H1 (cell line): ENCODE data around the gene ZNF28. TPM values are rescaled to one million over a fixed set of nuclear protein-coding genes. Genes with fewer than 3 reads are reported as not detected.

Experiments used
- CTCF ChIA-PET: fragments of 300-600 bp; sonication (Branson Sonifier 250); formaldehyde crosslinking; loops from one replicate; lab custom pipeline; 2021; ENCODE audit not compliant: partially characterized antibody; lab: Charles Lee
- POLR2A ChIA-PET: fragments of 300-600 bp; sonication (Branson Sonifier 250); formaldehyde crosslinking; loops from one replicate; lab custom pipeline; 2021; ENCODE audit warnings: inconsistent platforms; ENCODE audit not compliant: partially characterized antibody; lab: Charles Lee
- DNase-seq, 2 experiments: peaks; one replicate each; pipeline versions ENCODE4 v3.0.0 to v3.0.0-alpha.2; 2010 to 2022; ENCODE audit warnings: low spot score in 2 of 2, low read depth in 1 of 2, mixed read lengths in 1 of 2
- FAIRE-seq: peaks from 2 replicates; lab custom pipeline; 2011; peaks lifted over from hg19 to GRCh38; lab: Jason Lieb, UNC
- H2AFZ ChIP-seq: 2 replicates; pipeline ENCODE4 v1.8.1; 2012; ENCODE audit warnings: low read length, inconsistent platforms
- H2AK5ac ChIP-seq: 2 replicates; pipeline ENCODE4 v1.6.1; 2013; ENCODE audit warnings: low read depth, low read length
- H2BK120ac ChIP-seq: replicated peaks from 2 replicates; pipeline ENCODE3; 2013; ENCODE audit warnings: low read depth, low read length, inconsistent platforms
- H2BK12ac ChIP-seq: 2 replicates; pipeline ENCODE4 v1.6.1; 2013; ENCODE audit warnings: low read depth, low read length
- H2BK15ac ChIP-seq: 2 replicates; pipeline ENCODE4 v1.6.1; 2013; ENCODE audit warnings: low read length
- H2BK20ac ChIP-seq: 2 replicates; pipeline ENCODE4 v1.6.1; 2013; ENCODE audit warnings: low read length
- H2BK5ac ChIP-seq: 2 replicates; pipeline ENCODE4 v1.6.1; 2013; ENCODE audit warnings: low read depth, low read length
- H3K14ac ChIP-seq: 2 replicates; pipeline ENCODE4 v1.6.1; 2013; ENCODE audit warnings: inconsistent platforms; ENCODE audit not compliant: insufficient read length
- H3K18ac ChIP-seq: 2 replicates; pipeline ENCODE4 v1.6.1; 2013; ENCODE audit warnings: low read length; ENCODE audit errors: extremely low read depth
- H3K23ac ChIP-seq: 2 replicates; pipeline ENCODE4 v1.6.1; 2013; ENCODE audit warnings: inconsistent platforms; ENCODE audit not compliant: insufficient read length
- H3K23me2 ChIP-seq: 2 replicates; pipeline ENCODE4 v1.6.1; 2013; ENCODE audit warnings: low read depth, low read length
- H3K27ac ChIP-seq: 2 replicates; pipeline ENCODE4 v1.6.1; 2011; ENCODE audit warnings: low read depth, low read length, inconsistent platforms
- H3K27me3 ChIP-seq, 4 experiments: replicated peaks in 1 of 4; 1 replicate in 1 of 4; 2 replicates in 3 of 4; pipeline versions ENCODE4 v1.6.1 to v1.8.1; 2011 to 2013; ENCODE audit warnings: low read length in 3 of 4, mild to moderate bottlenecking in 3 of 4, inconsistent platforms in 2 of 4, mixed read lengths in 2 of 4, moderate library complexity in 1 of 4; ENCODE audit not compliant: control insufficient read depth in 3 of 4, insufficient read depth in 3 of 4; ENCODE audit errors: extremely low read depth in 1 of 4
- H3K36me3 ChIP-seq, 4 experiments: 2 replicates each; pipeline versions ENCODE4 v1.6.1 to v1.8.1; 2011 to 2013; ENCODE audit warnings: mild to moderate bottlenecking in 4 of 4, low read length in 3 of 4, moderate library complexity in 2 of 4, control low read depth in 1 of 4, inconsistent platforms in 1 of 4; ENCODE audit not compliant: insufficient read depth in 4 of 4, control insufficient read depth in 2 of 4
- H3K4ac ChIP-seq: replicated peaks from 2 replicates; pipeline ENCODE3; 2013; ENCODE audit warnings: low read length, low read depth, mixed read lengths, inconsistent platforms; ENCODE audit not compliant: insufficient read length
- H3K4me1 ChIP-seq, 4 experiments: replicated peaks in 1 of 4; 1 replicate in 1 of 4; 2 replicates in 3 of 4; pipeline versions ENCODE4 v1.6.1 to v1.8.1; 2011 to 2013; ENCODE audit warnings: low read length in 3 of 4, inconsistent platforms in 2 of 4, mixed read lengths in 1 of 4; ENCODE audit not compliant: insufficient read depth in 4 of 4, control insufficient read depth in 3 of 4
- H3K4me2 ChIP-seq, 2 experiments: 2 replicates each; pipeline versions ENCODE4 v1.6.1 to v1.8.1; 2011 to 2013; ENCODE audit warnings: low read depth in 2 of 2, low read length in 2 of 2, control low read depth in 1 of 2, inconsistent platforms in 1 of 2, mild to moderate bottlenecking in 1 of 2; ENCODE audit not compliant: insufficient read depth in 1 of 2
- H3K4me3 ChIP-seq, 4 experiments: fragments of 200-600, 300-600 bp in 1 of 4; sonication (generic), shearing (Covaris generic), sonication (Bioruptor Twin) in 1 of 4; 2 replicates each; pipeline versions ENCODE4 v1.5.1 to v1.8.1; 2011 to 2016; ENCODE audit warnings: low read length in 4 of 4, low read depth in 3 of 4, control low read depth in 2 of 4, inconsistent platforms in 2 of 4, mild to moderate bottlenecking in 2 of 4, mixed read lengths in 1 of 4, moderate library complexity in 1 of 4; ENCODE audit not compliant: insufficient read depth in 2 of 4; ENCODE audit errors: extremely low read depth in 1 of 4
- H3K56ac ChIP-seq: replicated peaks from 2 replicates; pipeline ENCODE3; 2013; ENCODE audit warnings: low read depth, mild to moderate bottlenecking, mixed read lengths, low read length, inconsistent platforms; ENCODE audit not compliant: insufficient read length
- H3K79me1 ChIP-seq: 2 replicates; pipeline ENCODE4 v1.6.1; 2013; ENCODE audit warnings: low read depth, low read length, control low read depth
- H3K79me2 ChIP-seq, 2 experiments: 2 replicates each; pipeline versions ENCODE4 v1.6.1 to v1.8.1; 2012 to 2013; ENCODE audit warnings: low read length in 2 of 2, mild to moderate bottlenecking in 2 of 2, inconsistent platforms in 1 of 2; ENCODE audit not compliant: insufficient read depth in 2 of 2, control insufficient read depth in 1 of 2
- H3K9ac ChIP-seq, 4 experiments: replicated peaks in 1 of 4; 1 replicate in 1 of 4; 2 replicates in 3 of 4; pipeline versions ENCODE4 v1.6.1 to v1.8.1; 2011 to 2013; ENCODE audit warnings: low read depth in 3 of 4, low read length in 3 of 4, control low read depth in 2 of 4, mild to moderate bottlenecking in 2 of 4, moderate library complexity in 2 of 4, inconsistent platforms in 1 of 4; ENCODE audit errors: extremely low read depth in 1 of 4
- H3K9me3 ChIP-seq, 2 experiments: 2 replicates each; pipeline versions ENCODE4 v1.6.1 to v1.8.1; 2012 to 2013; ENCODE audit warnings: mild to moderate bottlenecking in 2 of 2, moderate library complexity in 2 of 2, control low read depth in 1 of 2, inconsistent platforms in 1 of 2, low read depth in 1 of 2, low read length in 1 of 2, mixed read lengths in 1 of 2; ENCODE audit not compliant: insufficient read depth in 2 of 2
- H4K20me1 ChIP-seq, 2 experiments: replicated peaks in 1 of 2; 2 replicates each; pipeline versions ENCODE3 to v1.8.1; 2011 to 2013; ENCODE audit warnings: inconsistent platforms in 2 of 2, low read length in 2 of 2, mild to moderate bottlenecking in 1 of 2; ENCODE audit not compliant: insufficient read depth in 2 of 2, control insufficient read depth in 1 of 2
- H4K5ac ChIP-seq: 2 replicates; pipeline ENCODE4 v1.6.1; 2013; ENCODE audit warnings: low read length, low read depth, mixed read lengths, inconsistent platforms; ENCODE audit not compliant: insufficient read length
- H4K8ac ChIP-seq: 2 replicates; pipeline ENCODE4 v1.8.0; 2013; ENCODE audit warnings: mild to moderate bottlenecking, moderate library complexity, low read length, inconsistent platforms; ENCODE audit not compliant: insufficient read depth; ENCODE audit errors: extremely low read depth
- H4K91ac ChIP-seq: replicated peaks from 2 replicates; pipeline ENCODE3; 2013; ENCODE audit warnings: low read length, mixed read lengths, inconsistent platforms; ENCODE audit not compliant: insufficient read length
- ASH2L ChIP-seq: fragments of 200-600, 300-600 bp; sonication (generic); IDR thresholded peaks from one replicate; pipeline ENCODE4 v1.7.1; 2017; ENCODE audit warnings: low read length
- BCL11A ChIP-seq, 2 experiments: IDR thresholded peaks; one replicate each; pipeline ENCODE4 v1.6.1; 2011; ENCODE audit warnings: low read depth in 2 of 2, low read length in 2 of 2, mild to moderate bottlenecking in 2 of 2
- BRCA1 ChIP-seq: IDR thresholded peaks from 2 replicates; pipeline ENCODE4 v1.6.1; 2012; ENCODE audit warnings: low read depth, low read length, improper control_type of control experiment
- CBX5 ChIP-seq: fragments of 300-800, 300-1000 bp; sonication (generic); IDR thresholded peaks from 2 replicates; pipeline ENCODE4 v1.7.1; 2016; ENCODE audit warnings: antibody characterized with exemption, low read length, low read depth
- CBX8 ChIP-seq: fragments of 300-800, 300-1000 bp; sonication (generic); IDR thresholded peaks from 2 replicates; pipeline ENCODE4 v1.7.1; 2016; ENCODE audit warnings: low read depth, low read length, borderline replicate concordance
- CEBPB ChIP-seq: IDR thresholded peaks from 2 replicates; pipeline ENCODE4 v1.6.1; 2012; ENCODE audit warnings: low read depth, low read length
- CTBP2 ChIP-seq: IDR thresholded peaks from 2 replicates; pipeline ENCODE4 v1.7.0; 2011; ENCODE audit warnings: borderline replicate concordance, mild to moderate bottlenecking, moderate library complexity, mixed read lengths, low read length; ENCODE audit not compliant: insufficient read depth, insufficient read length
- EP300 ChIP-seq, 2 experiments: IDR thresholded peaks; 1 replicate in 1 of 2; 2 replicates in 1 of 2; pipeline ENCODE4 v1.6.1; 2011 to 2012; ENCODE audit warnings: low read depth in 2 of 2, low read length in 2 of 2, mild to moderate bottlenecking in 2 of 2, borderline replicate concordance in 1 of 2, inconsistent platforms in 1 of 2, moderate library complexity in 1 of 2
- FOSL1 ChIP-seq: IDR thresholded peaks from 2 replicates; pipeline ENCODE4 v1.6.1; 2011; ENCODE audit warnings: mild to moderate bottlenecking, low read depth, low read length, moderate library complexity; ENCODE audit not compliant: insufficient read depth
- KDM5A ChIP-seq: fragments of 200-600 bp; IDR thresholded peaks from 2 replicates; pipeline ENCODE4 v1.7.1; 2012; ENCODE audit warnings: mild to moderate bottlenecking, low read length, inconsistent platforms, mixed read lengths
- PHF8 ChIP-seq: fragments of 200-600 bp; sonication (generic); conservative IDR thresholded peaks from 2 replicates; pipeline ENCODE4 v1.7.1; 2012; ENCODE audit warnings: low read depth, mild to moderate bottlenecking, inconsistent platforms, low read length, moderate library complexity
- RAD21 ChIP-seq, 2 experiments: IDR thresholded peaks in 1 of 2; conservative IDR thresholded peaks in 1 of 2; 2 replicates each; pipeline ENCODE4 v1.6.1; 2011; ENCODE audit warnings: low read depth in 2 of 2, low read length in 2 of 2, improper control_type of control experiment in 1 of 2, inconsistent platforms in 1 of 2, mild to moderate bottlenecking in 1 of 2, moderate library complexity in 1 of 2
- SP2 ChIP-seq: IDR thresholded peaks from 2 replicates; pipeline ENCODE4 v1.6.1; 2012; ENCODE audit warnings: mild to moderate bottlenecking, low read length, inconsistent platforms
- YY1 ChIP-seq: IDR thresholded peaks from 2 replicates; pipeline ENCODE4 v1.6.1; 2011; ENCODE audit warnings: low read depth, mild to moderate bottlenecking, low read length
- WGBS, 2 experiments: shearing (Covaris generic) in 1 of 2; methylation state at CpG; one replicate each; pipeline versions ENCODE4 v1.1.6 to v1.1.7; 2013 to 2015; ENCODE audit warnings: low lambda C conversion rate in 2 of 2, mixed read lengths in 2 of 2, inconsistent platforms in 1 of 2, low coverage in 1 of 2, missing lambda C conversion rate in 1 of 2; ENCODE audit not compliant: insufficient replicate concordance in 2 of 2, insufficient coverage in 1 of 2, insufficient read length in 1 of 2; ENCODE audit errors: extremely low coverage in 1 of 2, missing lambda C conversion rate in 1 of 2; 5-methylcytosine and 5-hydroxymethylcytosine counted together
- polyA plus RNA-seq, 7 experiments: library from polyadenylated mRNA; depleted of rRNA in 3 of 7; stranded (reverse) in 5 of 7; unstranded in 2 of 7; fragments of >200 nt in 5 of 7; fragments of 200-250 nt in 2 of 7; gene quantifications; 1 replicate in 5 of 7; 2 replicates in 1 of 7; 4 replicates in 1 of 7; pipeline versions ENCODE4 v1.2.1 to v1.2.3, GENCODE V29; 2011 to 2013; ENCODE audit warnings: missing spikeins in 2 of 7, mixed read lengths in 2 of 7
- total RNA-seq: library from RNA; stranded (reverse); fragmentation: NEBNext Ultra II Directional; extraction: Animal tissue kit (Norgen Biotek cat#: 25700); gene quantifications from 2 replicates; pipeline ENCODE4 v1.2.1, GENCODE V29; 2021

Gene ZNF28
- total and polyA plus RNA-seq, 2 of the 8 experiments (the other 6 are each of a cell fraction or from before 2014, with no cell fraction given), result 7.3 to 23.0 TPM

DNA sequence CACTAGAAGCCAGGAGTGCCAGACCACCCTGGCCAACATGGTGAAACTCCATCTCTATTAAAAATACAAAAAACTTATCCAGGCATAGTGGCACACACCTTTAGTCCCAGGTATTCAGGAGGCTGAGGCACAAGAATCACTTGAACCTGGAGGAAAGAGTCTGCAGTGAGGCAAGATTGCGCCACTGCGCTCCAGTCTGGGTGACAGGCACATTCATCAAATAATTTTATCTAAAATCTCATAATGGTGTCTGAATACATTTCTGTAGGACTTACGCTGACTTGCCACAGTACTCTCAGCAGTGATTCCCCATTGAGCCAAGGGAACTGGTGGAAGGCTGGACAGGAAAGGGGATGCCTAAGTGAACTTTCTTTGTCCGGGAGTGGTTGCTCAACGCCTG lies 4.3 kb upstream of the ZNF28 start:
- no peaks in the 10 kb centered on the region for H4K20me1 ChIP-seq
- TF ChIP-seq KDM5A, result no peak
- TF ChIP-seq CEBPB, result no peak
- TF ChIP-seq BCL11A (IDR thresholded peaks at IDR 0.05; ENCODE audit: low read depth in 2 of 2, low read length in 2 of 2), result no peak
- no peak for TF ChIP-seq SP2
- TF ChIP-seq RAD21 (IDR thresholded peaks at IDR 0.05 in 1 of 2, conservative IDR thresholded peaks at IDR 0.05 in 1 of 2; ENCODE audit: low read depth in 2 of 2, low read length in 2 of 2), result no peak
- TF ChIP-seq BRCA1, result no peak
- no peak for TF ChIP-seq ASH2L
- no peak for TF ChIP-seq CBX5
- no peak for TF ChIP-seq CTBP2
- TF ChIP-seq YY1, result no peak
- no peak for TF ChIP-seq PHF8
- TF ChIP-seq FOSL1, result no peak
- TF ChIP-seq EP300 (IDR thresholded peaks at IDR 0.05; ENCODE audit: borderline replicate concordance in 1 of 2, low read depth in 2 of 2, low read length in 2 of 2), result no peak
- no peak for TF ChIP-seq CBX8

More for the DNA sequence above, 4.3 kb upstream of the ZNF28 start:
- H3K79me2 ChIP-seq, result no peaks in the 10 kb centered on the region
- no peak overlapping the region for H3K4ac ChIP-seq
- H3K14ac ChIP-seq, result no peak overlapping the region
- FAIRE-seq, result no peak
- H3K9ac ChIP-seq, result no peak overlapping the region
- H3K23ac ChIP-seq, result no peak overlapping the region
- WGBS, 2 experiments, result 96% methylated on average over 5 of the region's 5 CpGs; no CpG with 5 or more reads in 1 of the 2 experiments
- no peak overlapping the region for H4K5ac ChIP-seq
- no peak overlapping the region for H2AK5ac ChIP-seq
- no peak overlapping the region for H2BK15ac ChIP-seq
- no peak overlapping the region for H3K4me3 ChIP-seq
- H2BK12ac ChIP-seq, result no peak overlapping the region
- 0 out of 7 replicates have a peak, but pooled peaks cover 0 to 2% (median 0%) of the 10 kb centered on the region in 4 experiments for H3K27me3 ChIP-seq
- no peak overlapping the region for H2BK5ac ChIP-seq
- ChIA-PET CTCF (interaction anchor here (1.0 kb wide), 1 partner anchor 8 kb away, joined by 3 read pairs; no protein-coding TSS in a partner anchor), POLR2A (no interaction called here)
- H3K18ac ChIP-seq, result no peak overlapping the region
- no peak overlapping the region for H3K56ac ChIP-seq
- no peak overlapping the region for H3K27ac ChIP-seq
- H2AFZ ChIP-seq, result no peak overlapping the region
- no peaks in the 10 kb centered on the region for H3K9me3 ChIP-seq
- no peak for DNase-seq
- H3K23me2 ChIP-seq, result peaks cover 2% of the 10 kb centered on the region; the same call in 1 of the 2 replicates
- H2BK20ac ChIP-seq, result no peak overlapping the region
- no peaks in the 10 kb centered on the region; a peak in 1 of 7 replicates for H3K4me1 ChIP-seq
- H3K79me1 ChIP-seq, result no peaks in the 10 kb centered on the region
- H3K4me2 ChIP-seq, result no peak overlapping the region
- H4K8ac ChIP-seq, result no peak overlapping the region
- no peaks in the 10 kb centered on the region for H3K36me3 ChIP-seq
- no peak overlapping the region for H4K91ac ChIP-seq
- H2BK120ac ChIP-seq, result no peak overlapping the region
